Tongue (tissue), 2 donors: ENCODE measurements around the gene PARD3B. TPM values are rescaled to one million over a fixed set of nuclear protein-coding genes. Genes with fewer than 3 reads are reported as not detected.

Experiments
- DNase-seq: peaks from one replicate; pipeline ENCODE4 v3.0.0-alpha.2; 2015
- total RNA-seq: library from RNA; depleted of rRNA; stranded (reverse); fragments of >200 nt; gene quantifications from one replicate; pipeline ENCODE4 v1.2.3, GENCODE V29; 2014

PARD3B gene
- total RNA-seq, 1 donor from 2014 or later = 21.5 TPM

DNA sequence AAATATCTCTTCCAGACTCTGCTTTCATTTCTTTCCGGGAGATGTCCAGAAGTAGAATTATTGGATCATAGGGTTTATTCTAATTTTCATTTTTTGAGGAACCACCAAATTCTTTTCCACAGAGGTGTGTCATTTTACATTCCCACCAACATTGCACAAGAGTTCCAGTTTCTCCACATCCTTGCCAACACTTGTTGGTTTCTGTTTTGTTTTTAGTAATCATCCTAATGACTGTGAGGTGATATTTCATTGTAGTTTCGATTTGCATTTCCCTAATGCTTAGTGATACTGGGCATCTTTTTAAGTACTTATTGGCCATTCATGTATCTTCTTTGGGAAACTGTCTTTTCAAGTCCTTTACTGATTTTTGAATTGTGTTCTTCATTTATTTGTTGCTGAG, 513.1 kb downstream of the PARD3B start:
- DNase-seq = no peak

DNA sequence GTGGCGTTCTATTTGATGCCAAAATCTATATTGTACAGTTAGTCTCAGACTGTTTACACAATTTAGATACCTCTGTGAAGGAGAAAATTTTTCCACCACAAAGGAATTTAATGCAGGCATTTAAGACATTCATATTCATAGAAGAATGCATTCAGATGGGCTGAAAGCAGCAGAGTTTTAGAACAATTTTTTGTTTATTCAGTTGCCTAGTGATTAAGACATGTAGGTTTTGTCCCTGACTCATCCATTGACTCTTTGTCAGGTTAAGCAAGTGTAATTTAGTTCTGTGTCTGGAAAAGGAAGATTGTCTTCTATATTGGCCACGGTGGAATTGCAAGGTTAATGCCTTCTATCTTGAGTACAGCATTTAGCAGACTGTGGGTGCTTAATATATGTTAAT, 515.0 kb downstream of the PARD3B start:
- peak; percentile 7 for DNase-seq

DNA sequence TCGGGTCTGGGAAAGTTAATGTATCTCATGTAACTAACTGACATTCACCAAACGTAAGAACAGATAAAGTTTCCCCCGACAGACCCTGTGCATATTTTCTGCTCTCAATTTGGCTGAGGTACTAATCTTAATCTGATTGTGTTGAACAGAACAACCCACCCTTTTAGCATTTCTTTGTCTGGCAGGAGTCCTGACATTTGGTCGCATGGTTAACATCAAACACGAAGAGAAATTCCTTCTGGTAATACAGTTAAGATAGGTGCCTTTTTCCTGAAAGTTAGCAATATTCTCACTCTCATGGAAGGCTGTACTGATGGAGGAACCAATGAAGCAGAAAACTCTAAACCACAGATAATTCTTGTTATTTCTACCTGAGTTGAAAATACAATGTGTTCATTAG, 520.8 kb downstream of the PARD3B start:
- no peak for DNase-seq

DNA sequence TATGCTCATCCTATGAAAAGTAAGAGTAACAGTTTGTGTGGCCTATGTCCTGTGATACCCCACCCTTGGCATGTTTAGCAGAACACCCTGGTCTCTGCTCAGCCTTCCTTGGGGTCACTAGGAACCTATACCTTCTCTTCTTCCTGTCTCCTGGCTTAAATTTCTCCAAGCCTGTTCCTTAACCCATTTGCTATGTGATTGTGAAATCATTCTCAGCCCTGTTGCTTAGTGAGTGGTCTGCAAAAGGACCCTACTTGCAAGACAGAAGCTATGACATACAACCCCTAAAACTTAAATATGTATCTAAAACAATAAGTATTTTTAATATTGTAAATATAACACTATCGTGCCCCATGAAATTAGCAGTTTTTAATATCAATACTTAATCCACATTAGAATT, 524.7 kb downstream of the PARD3B start:
- DNase-seq = no peak

DNA sequence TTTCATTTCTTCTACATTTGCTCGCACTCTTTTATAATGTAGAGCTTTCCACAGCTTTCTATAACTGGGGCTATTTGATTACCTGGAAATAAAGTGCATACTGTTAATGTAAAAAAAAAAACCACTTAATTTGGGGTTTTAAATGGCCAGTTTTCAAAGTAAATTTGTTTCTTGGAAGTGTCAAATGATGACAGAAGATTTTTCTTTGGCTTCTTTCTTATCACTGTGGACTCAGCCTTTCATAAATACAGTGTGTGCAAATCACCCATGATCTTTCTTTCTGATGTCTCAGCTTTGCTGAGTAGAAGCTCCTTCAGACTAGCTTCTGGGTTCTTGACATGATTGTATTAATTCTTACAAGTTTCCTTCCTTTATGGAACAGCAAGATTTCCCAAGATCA, 525.6 kb downstream of the PARD3B start:
- DNase-seq = no peak

DNA sequence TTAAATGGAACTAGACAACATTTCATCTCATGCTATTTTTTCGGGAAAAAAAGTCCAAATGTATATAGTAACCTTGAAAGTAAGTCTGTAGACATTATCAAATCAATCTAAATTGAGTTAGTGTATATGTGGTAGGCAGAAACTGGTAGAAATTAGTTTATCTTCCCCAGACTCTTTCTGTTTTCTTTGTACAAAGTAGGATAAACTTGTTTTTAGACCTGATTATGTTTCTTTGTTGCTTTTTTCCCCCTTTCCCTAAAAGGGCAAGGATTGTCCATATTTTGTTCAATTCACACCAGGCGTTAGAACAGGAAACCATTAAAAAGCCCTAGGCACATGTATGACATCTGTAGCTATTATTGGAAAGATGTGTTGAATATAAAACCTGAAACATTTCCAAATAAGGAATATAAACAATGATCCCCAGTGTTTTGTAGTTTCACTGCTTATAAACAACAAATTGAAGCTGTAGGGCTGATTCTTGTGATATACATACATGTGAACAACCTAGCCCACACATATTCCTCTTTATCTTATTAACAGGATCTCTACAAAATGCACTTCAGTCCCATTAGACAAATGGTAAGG, 528.3 kb downstream of the PARD3B start:
- DNase-seq = no peak

DNA sequence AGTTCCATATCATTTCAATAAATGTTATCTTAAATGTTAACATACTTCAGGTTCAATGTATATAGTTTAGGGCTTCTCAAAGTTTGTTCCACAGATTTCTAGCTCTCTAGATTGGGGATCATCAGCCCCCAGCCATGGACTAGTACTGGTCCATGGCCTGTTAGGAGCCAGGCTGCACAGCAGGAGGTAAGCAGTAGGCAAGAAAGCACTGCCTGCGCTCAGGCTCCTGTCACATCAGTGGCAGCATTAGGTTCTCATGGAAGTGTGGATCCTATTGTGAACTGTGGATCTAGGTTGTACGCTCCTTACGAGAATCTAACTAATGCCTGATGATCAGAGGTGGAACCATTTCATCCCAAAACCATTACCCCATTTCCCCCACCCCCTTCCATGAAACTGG, 531.1 kb downstream of the PARD3B start:
- no peak for DNase-seq

DNA sequence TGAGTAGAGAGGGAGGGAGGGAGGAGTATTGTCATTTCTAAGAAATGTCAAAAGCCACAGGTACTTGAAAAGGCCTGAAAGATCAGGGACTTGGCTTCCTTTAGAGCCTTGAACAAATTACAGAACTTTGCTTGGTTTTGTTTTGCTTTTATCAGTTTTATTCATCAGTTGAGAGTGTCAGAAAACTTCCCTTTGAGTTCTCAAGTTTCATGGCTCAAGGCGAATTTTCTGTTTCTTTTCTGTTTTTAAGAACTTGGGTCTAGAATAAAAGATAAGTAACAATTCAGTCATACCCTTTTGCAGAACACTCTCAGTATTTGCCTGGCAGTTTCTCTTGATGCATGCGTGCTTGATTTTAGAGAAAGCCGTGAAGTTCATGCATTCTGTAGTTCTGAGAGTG, 531.9 kb downstream of the PARD3B start:
- DNase-seq = no peak

DNA sequence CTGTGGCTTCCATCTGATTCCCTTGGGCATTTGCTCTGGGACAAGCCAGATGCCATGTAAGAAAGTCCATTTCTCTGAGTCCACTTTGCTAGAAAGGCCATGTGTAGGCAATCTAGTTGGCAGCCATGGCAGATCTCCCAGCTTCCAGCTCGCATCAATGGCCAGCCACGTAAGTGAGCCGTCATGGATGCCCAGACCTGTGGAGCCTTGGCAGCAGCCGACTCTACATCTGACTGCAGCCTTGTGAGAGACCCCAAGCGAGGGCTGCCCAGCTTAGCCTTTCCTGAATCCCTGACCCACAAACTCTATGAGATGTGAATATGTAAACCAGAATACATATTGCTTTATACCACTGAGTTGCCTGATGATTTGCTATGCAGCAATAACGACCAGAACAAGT, 533.5 kb downstream of the PARD3B start:
- no peak for DNase-seq

DNA sequence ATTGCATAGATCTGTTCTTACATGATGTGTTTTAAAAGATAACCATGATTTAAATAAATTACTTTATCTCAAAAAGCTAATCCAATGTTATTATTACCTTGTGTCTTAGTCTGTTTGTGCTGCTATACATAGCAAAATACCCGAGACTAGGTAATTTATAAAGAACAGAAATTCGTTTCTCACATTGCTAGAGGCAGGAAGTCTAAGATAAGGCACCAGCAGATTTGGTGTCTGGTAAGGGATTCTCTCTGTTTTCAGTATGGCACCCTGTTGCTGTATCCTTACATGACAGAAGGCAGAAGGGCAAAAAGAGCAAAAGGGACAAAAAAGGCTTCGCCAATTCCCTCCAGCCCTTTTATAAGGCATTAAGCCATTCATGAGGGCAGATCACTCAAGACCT, 533.9 kb downstream of the PARD3B start:
- no peak for DNase-seq

DNA sequence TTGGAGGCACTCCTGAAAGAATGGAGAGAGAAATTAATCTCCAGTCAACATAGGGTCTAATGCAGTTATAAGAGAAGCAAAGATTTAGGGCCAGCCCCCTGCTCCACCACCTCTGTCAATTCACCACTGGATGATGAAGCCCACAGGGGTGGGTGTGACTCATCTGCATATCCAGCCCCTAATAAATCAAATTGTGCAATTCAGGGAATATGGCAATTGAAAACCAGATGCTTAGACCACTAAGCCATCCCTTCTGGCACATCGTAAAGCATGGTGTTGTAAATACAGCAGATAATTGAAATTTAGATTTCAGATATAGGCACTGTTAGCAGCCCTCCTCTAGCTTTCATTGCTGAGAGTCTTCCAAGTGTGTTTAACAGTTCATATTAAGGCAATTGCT, 541.4 kb downstream of the PARD3B start:
- no peak for DNase-seq

DNA sequence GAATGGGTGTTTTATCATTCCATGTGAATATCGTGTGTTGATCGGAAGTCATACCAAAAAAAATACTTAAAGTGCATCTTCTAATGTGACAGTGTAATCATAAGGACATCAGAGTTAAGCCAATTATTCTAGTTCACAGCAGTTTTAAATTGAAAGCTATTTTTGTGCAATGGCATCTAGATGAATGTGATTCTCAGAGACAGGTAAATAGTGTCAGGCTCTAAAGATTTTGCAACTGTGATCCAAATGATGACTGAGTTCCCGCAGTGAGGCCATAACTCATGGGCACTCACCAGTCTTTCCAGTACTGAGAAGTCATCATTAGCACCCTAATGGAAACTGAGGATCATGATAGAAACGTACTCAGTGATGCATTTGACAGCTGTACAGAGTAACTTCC, 542.6 kb downstream of the PARD3B start:
- DNase-seq = no peak

DNA sequence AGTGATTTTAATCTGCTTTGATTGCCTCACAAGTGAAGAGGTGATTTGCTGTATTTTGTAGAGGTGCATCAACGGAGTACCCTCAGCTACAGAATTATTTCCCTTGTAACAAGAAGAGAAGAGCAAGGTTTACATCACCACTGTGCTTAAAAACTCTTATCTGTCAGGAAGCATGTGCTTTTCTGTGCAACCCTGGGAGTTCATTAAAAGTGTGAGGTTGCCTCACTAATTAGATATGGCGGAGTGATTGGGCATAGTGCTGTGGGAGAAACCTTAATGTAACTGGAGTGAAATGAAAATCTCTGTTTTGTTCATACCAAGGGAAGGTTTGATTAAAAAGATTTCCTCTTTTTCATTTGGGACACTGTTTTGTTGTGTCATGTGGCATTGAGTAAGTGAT, 544.7 kb downstream of the PARD3B start:
- no peak for DNase-seq

DNA sequence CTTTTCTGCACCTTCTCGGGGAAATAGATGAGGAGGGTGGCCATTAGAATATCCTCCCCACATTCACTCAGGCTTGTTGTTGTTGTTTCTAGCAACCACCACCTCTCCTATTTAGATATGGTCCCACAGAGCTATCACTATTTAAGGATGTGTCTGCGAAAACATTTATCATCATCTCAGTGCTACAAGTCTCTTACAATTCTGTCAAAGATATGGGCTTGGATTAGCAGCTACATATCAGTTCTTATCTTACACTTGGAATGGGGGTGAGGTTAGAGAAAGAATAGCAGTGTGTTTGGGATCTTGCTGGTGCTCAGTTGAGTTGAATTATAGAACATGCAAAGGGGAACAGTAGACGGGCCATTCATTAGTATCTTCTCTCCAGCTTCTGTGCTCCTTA, 546.1 kb downstream of the PARD3B start:
- DNase-seq = no peak

DNA sequence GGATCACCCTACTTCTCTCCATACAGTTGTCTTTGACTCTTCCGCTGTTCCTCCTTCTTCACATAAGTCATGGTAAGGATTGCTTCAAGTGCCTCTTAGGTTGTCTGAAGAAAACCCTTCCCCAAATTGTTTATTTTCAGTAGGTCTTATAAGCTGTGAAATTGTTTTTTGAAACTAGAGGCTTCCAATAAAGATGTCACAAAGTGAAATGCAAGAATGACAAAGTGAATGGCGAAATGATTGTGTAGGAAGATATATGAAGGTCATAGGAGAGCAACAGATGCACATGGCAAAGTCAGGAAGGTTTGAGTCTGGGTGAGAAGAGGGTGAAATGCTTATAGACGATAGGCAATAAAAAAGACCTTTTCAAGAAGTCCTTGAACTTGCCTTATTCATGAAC, 548.8 kb downstream of the PARD3B start:
- no peak for DNase-seq

DNA sequence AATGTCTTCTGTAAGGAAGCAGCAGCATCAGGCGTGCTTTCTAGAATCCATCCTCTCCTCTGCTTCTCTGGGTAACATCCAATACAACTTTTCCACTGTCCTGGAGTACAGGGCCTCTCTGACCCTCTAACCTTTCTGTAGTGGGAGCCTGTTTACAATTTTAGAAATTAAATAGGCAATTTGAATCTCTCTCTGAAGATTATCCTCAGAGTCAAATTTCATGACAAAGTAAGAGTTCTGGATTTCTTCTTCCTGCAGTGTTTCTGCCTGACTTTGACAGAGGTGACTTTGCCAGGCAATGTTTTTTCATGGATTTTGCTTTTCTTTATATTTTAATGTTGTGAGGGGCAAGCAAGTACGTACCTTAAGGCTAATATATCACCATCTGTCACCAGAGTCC, 558.4 kb downstream of the PARD3B start:
- peak; percentile 10 for DNase-seq

DNA sequence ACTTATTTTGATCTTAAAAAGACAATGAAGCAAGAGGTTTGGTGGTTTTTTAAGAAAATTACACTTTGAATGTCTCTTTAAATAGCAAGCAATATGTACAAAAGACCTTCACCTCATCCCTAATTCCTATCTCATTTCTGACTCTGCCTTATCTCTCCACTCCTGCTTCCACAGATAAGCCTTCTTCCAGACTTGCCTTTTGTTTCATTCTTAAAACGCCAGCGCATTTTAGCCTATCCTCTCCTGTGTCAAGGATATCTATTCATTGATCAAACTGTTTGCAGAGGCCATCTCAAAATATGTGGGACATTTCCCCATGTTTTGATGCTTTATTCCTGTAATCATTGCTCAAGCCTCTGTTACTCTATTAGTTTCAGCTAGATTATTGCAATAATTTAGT, 562.5 kb downstream of the PARD3B start:
- DNase-seq = no peak

DNA sequence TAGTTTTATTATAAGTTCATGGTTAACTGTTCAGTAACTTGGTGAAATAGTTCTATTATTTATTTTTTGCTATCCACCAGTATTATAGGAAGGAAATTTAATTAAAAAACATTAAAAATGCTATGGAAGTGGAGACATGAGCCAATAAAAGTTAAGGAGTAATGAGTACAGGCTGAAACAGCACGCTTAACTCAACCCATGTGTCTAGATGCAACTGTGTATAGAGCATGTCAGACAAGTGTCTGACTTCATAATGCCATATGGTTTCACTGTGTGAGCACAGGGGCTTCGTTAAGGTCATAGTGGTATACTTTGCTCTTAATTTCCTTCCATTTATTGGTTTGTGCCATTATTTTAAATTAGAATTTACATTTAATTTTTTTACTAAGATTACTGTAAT, 570.2 kb downstream of the PARD3B start:
- DNase-seq = no peak

DNA sequence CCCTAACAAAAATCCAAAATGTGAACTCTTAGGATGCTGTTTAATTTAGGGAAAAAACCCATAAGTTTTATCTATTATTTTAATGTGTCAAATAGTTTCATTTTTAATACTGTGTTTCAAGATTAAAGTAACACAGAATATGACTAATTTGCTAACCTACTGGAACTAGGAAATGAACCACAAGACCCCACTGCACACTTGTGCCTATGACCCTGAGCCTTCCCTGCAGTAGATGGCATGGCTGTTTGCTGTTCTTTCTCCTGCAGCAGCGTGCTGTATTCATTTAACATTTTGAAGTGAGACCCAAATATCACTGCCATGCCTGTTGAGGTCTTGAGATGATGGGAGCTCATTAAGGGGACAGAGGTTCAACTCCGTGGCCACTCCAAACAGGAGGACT, 571.9 kb downstream of the PARD3B start:
- DNase-seq = no peak

DNA sequence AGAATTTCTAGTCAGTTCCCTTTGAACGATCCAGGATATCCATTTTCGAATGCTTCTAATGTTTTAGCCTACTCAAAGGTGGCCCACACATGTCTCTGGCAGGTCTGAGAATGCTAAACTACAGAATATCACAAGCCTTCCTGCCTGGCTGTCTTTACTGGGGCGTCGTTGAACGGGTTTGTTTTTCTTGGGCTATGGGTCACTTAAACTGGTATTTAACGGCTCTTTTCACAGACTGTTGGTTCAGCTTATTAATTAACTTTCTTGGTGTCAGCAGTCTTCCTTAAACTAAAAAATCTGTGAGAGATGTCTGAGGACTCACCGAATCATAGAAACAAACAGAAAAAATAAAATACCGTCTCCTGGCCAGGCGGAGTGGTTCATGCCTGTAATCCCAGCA, 573.9 kb downstream of the PARD3B start:
- no peak for DNase-seq

DNA sequence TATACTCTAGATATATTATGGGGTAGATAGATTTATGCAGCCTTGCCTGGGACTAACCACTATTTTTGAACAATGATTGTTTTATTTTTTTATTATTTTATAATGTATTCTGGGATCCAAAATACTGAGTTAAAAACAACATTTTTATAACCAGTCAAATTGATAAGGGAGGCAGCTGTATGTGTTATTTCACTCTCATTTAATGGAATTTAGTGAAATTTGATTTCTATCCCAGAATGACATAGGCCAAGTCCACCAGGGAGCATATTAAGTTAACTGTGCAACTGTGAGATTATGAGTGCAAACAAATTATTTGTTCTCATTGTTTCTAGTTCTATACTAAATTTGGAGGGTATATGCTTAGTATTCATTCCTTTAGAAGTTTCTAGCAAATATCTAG, 583.5 kb downstream of the PARD3B start:
- DNase-seq = no peak

DNA sequence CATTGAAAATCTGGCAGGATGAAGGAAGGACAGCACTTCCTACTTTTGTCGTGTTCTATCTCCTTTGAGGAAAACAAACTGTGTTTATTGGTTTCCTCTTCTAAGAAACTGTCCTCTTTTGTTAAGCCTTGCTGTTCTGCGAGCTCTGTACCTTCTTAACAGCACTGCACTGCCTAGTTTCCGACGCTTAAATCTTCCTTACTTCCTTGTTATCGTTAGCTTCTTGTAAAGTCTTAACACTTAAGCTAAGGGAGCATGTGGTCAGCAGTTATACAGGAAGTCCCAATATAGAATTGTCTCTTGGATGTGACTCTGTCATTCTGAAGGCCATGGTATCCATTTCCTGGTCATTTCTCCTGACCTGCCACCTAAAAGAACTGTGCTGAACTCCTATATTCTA, 584.3 kb downstream of the PARD3B start:
- no peak for DNase-seq

DNA sequence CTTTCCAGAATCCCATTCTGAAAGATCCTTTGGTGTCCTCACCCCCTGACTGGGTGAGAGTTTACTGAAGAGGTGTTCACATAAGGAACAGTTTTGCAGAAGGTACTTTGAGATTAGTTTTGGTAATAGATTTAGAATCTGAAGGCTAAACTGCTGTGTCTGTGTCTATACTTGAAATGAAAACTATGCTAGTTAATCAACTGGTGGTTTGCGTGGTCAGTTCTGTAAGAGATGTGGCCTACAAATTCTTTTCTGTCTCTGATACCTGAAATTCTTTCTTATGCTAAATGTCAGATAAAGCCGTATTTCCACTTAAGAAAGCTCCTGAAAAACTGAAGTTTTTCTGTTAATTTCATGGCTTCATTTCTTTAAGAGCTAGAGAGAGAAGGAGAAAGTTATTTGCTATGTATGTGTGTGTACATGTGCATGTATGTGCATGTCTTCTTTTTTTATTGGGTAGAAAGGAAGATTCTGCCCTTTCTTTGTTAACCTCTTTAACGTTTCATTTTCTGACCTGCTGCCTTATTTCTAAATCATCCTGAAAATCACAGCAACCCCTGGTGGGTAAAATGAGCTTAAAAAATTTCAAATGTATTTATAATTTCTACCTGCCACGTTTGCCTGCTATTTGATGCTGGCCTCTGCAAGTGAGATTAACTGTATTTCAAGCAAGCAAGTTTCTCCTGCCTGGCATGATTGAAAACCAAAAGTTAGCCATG, 585.0 kb downstream of the PARD3B start:
- no peak for DNase-seq

DNA sequence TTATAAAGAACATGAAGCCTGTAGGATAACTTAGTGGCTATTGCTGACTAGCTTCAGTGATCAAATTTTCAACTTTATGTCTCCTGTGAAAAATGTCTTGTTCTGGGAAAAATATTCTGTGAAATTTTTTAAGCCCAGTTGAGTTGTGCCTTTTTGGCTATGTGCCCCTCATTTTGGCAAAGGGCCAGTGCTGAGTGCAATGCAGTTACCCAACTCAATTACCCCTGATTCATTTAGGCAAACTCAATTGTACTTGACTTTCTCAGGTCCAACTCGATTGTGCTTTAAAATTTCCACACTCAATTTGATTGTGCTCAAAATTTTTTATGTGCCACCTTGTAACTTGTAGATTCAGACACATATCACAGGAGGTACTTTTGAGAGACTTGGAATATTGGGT, 588.3 kb downstream of the PARD3B start:
- peak; percentile 39 for DNase-seq

DNA sequence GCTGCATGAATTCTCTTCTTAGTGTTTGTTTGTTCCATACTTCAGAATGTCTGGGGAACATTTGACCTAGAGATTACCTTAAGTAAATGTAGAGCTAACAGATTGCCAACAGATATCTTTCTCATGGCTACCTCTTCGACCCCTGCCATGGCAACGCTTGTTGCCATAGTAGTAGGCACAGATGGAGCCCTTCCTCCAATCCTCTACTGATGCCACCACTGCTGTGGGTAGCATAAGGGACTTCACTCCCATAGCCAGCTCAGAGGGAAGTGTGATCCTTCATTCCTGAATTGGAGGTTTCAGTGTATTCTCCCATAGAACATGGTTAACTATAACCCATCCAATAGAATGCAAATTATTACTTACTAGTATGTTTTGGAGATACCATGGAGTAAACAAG, 593.5 kb downstream of the PARD3B start:
- DNase-seq = no peak
